AG09319 (cell line): Measurements from ENCODE around the gene NELL1.

Experiments used
- DNase-seq: peaks from one replicate; pipeline ENCODE4 v3.0.0-alpha.2; 2010; ENCODE audit warnings: low read depth; ENCODE audit errors: extremely low read depth
- CTCF ChIP-seq: IDR thresholded peaks from 2 replicates; pipeline ENCODE4 v1.5.1; 2011; ENCODE audit warnings: low read depth, mild to moderate bottlenecking, inconsistent platforms, low read length, moderate library complexity

The NELL1 gene

GRCh38 chr11:20676658-20677057 lies 7.3 kb downstream of the NELL1 start:
- TF ChIP-seq CTCF: no peak
- DNase-seq: no peak

DNA sequence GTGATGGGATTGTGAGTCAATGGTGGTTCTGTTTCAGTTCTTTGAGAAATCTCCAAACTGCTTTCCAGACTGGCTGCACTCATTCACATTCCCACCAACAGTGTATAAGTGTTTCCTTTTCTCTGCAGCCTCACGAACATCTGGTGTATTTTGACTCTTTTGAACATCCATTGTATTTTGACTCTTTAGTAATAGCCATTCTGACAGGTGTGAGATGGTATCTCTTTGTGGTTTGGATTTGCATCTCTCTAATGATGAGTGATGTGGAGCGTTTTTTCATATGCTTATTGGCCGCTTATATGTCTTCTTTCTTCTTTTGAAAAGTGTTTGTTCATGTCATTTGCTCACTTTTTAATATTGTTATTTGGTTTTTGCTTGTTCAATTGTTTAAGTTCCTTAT lies 19.4 kb downstream of the NELL1 start:
- DNase-seq: no peak
- no peak for TF ChIP-seq CTCF

DNA sequence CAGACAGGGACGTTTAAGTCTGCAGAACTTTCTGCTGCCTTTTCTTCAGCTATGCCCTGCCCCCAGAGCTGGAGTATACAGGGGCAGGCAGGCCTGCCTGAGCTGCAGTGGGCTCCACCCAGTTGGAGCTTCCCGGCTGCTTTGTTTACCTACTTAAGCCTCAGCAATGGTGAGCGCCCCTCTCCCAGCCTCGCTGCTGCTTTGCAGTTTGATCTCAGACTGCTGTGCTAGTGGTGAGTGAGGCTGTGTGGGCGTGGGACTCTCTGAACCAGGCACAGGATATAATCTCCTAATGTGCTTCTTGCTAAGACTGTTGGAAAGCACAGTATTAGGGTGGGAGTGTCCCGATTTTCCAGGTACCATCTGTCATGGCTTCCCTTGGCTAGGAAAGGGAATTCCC lies 38.5 kb downstream of the NELL1 start:
- no peak for DNase-seq

DNA sequence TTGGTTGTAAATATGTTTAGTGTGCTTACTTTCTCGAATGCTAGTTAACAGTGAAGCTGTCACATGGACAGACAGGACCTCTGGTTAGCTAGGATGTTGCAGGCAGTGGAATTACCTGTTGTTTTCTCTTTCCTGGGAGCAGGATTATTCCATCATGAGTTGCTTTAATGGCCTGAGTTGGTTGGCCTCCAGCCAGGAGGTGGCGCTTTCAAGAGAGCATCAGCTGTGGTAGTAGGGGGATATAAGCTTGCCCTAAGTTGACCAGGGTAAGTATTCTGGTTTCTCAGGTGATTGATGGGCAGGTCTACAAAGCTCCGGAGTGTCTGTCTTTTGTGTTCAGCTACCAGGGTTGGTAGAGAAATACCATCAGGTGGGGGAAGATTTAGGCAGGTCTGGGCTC lies 43.5 kb downstream of the NELL1 start:
- TF ChIP-seq CTCF: no peak
- no peak for DNase-seq

More for the DNA sequence above, 38.5 kb downstream of the NELL1 start:
- no peak for TF ChIP-seq CTCF

GRCh38 chr11:20715464-20715863 lies 46.1 kb downstream of the NELL1 start:
- no peak for DNase-seq

GRCh38 chr11:20715931-20716330 lies 46.5 kb downstream of the NELL1 start:
- TF ChIP-seq CTCF: no peak
- no peak for DNase-seq

More at GRCh38 chr11:20715464-20715863, 46.1 kb downstream of the NELL1 start:
- TF ChIP-seq CTCF: no peak

DNA sequence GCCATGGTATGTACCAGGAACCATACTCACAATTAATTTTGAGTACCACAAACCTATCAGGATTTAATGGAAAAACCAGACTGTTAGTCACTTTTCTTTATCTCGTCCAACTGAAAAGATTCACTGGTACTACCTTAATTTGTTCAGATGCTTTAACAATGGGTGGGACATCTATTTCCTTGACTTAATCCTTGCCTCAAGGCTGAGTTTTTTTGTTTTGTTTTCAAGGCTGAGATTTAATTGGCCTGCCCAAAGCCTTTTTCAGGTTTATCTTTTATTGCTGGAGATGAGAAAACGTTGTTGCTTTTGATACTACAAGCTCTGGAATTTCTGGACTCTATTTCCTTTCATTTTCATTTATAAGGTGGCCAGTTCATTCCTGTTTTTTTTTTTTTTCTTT lies 50.4 kb downstream of the NELL1 start:
- no peak for DNase-seq
- TF ChIP-seq CTCF: no peak

DNA sequence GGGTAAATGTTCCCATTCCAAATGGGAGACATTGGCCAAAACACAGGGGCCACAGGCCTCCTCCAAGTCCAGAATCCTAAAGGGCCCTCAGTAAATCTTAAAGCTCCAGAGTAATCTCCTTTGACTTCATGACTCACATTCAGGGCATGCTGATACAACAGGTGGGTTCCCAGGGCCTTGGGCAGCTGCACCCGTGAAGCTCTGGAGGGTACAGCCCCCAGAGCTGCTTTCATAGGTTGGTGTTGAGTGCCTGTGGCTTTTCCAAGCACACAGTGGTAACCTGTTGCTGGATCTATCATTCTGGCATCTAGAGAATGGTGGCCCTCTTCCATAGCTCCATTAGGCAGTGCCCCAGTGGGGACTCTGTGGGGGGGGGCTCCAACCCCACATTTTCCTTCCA lies 54.0 kb downstream of the NELL1 start:
- no peak for TF ChIP-seq CTCF
- no peak for DNase-seq
